Breast epithelium (tissue), 3 donors: ENCODE data around the gene INAFM2.

ENCODE experiments used
- CTCF ChIP-seq, 3 donors: fragments of 450-650 bp; IDR thresholded peaks; one replicate each; pipeline ENCODE4 v1.5.1; 2016 to 2017; ENCODE audit warnings: antibody characterized with exemption in 3 of 3, mild to moderate bottlenecking in 3 of 3, moderate library complexity in 3 of 3
- POLR2A ChIP-seq: fragments of 450-650 bp; IDR thresholded peaks from one replicate; pipeline ENCODE4 v1.6.1; 2016; ENCODE audit warnings: antibody characterized with exemption, mild to moderate bottlenecking, moderate library complexity

GRCh38 chr15:40358471-40359353 is 35.2 kb downstream of the INAFM2 start:
- TF ChIP-seq CTCF (IDR thresholded peaks at IDR 0.05), result no peak
- no peak for TF ChIP-seq POLR2A
